HuH-7.5 (cell line): ENCODE results near the gene ATP2A1.
A peak's percentile ranks its signal among the peaks of the same experiment; 100 is the strongest.
"Not testable (repeated sequence)": the region's sequence is repeated elsewhere in the genome, so short reads cannot be mapped to it uniquely, and the experiment has no call there.

Experiments used
- DNase-seq: peaks from one replicate; pipeline ENCODE4 v3.0.0; 2011; ENCODE audit warnings: low spot score

Gene ATP2A1

GRCh38 chr16:28859326-28859725 lies 19.0 kb upstream of the ATP2A1 start:
- DNase-seq = no peak

GRCh38 chr16:28863929-28864793 lies 14.1 kb upstream of the ATP2A1 start:
- DNase-seq = no peak

- DNase-seq = no peak
Observed at GRCh38 chr16:28865001-28865688, 13.1 kb upstream of the ATP2A1 start.

DNA sequence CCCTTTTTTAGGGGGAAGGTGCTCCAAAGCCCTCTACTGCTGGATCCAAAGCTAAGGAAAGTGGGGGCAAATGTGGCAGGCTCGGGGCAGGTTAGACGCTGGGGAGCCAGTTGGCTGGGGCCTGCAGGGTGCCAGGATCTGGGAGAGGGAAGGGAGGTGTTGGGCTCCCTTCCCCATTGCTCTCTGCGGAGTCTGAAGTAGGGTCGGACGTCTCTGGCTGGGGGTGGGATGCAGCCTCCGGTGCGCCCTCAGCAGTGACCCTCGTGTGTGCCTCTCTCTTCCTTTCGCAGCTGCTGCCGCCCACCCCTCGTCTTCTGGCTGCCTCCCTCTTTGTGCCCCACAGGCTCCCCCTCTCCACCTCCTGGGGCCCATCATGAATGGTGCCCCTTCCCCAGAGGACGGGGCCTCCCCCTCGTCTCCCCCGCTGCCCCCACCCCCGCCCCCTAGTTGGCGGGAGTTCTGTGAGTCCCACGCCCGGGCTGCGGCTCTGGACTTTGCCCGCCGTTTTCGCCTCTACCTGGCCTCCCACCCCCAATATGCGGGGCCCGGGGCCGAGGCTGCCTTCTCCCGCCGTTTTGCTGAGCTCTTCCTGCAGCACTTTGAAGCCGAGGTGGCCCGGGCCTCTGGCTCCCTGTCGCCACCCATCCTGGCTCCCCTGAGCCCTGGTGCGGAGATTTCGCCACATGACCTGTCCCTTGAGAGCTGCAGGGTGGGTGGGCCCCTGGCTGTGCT lies 12.4 kb upstream of the ATP2A1 start:
- no peak for DNase-seq

GRCh38 chr16:28866454-28866804 lies 11.9 kb upstream of the ATP2A1 start:
- DNase-seq = no peak

DNA sequence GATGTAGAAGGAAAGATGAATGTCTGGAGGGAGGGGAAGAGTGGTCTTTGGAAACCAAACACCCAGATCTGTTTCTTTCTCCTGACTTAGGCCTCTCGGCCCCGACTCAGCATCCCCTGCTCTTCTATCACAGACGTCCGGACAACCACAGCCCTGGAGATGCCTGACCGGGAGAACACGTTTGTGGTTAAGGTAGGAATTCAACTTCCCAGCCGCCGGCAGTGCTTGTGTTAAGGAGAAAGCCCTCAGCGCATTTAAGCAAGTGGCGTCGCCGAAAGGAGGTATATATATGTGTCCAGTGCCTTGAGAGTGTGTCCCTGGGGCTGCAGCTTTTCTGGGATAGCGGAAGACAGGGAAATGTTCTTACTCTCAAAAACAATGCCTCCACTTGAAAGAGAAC lies 11.0 kb upstream of the ATP2A1 start:
- DNase-seq = no peak

GRCh38 chr16:28867646-28868045 lies 10.6 kb upstream of the ATP2A1 start:
- DNase-seq = not testable (repeated sequence)

DNA sequence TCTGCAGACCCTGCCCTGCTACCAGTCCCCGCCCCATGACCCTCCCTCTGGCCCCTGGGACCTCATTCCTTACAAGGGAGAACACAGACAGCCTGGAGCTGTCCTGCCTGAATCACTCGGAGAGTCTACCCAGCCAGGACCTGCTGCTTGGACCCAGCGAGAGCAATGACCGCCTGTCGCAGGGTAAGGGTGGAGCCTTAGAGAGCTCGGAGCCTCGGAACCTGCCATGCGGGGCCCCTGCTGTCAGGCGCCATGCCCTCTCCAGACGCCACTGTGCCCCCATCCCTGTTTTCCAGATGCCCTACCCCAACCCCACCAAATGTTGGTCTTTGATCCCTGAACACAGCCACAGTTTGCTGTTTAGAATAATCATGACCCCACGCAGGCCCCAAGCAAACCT lies 9.1 kb upstream of the ATP2A1 start:
- no peak for DNase-seq

DNA sequence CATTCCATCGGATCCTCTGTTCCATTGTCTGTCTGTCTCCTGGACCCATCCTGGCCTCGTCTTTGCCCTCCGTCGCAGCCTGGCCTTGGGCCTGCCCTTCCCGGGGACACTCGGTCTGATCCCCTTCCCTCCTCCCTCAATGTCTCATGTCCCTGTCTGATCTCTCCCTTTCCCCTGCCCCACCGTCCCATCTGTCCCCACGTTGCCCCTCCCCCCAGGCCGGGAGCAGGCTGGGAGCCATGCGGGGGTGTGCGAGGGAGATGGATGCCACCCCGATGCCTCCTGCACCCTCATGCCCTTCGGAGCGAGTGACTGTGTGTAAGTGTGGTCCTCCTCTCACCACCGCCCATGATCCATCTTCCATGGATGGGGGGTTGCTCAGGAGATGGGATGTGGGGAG lies 5.3 kb upstream of the ATP2A1 start:
- no peak for DNase-seq

DNA sequence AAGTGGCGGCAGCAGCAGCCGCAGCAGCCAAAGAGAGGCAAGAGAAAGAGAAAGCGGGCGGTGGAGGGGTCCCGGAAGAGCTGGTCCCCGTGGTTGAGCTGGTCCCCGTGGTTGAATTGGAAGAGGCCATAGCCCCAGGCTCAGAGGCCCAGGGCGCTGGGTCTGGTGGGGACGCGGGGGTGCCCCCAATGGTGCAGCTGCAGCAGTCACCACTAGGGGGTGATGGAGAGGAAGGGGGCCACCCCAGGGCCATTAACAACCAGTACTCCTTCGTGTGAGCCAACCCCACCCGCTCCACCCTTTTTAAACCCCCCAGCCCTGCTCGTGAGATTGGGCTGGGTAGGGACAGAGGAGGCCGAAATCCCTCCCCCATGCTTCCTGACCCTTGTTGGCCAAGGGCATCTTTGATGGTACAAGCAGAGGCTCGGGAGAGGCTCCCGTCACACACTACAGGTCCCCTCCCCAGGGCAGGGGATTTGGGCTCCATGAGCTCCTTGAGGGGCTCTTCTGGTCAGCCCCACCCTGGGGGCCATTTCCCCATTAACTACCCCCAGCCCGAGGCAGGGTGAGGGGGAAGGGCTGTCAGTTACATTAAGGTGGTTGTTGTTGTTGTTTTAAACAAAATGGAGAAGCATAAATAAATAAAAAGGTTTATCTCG lies 4.6 kb upstream of the ATP2A1 start:
- peak; percentile 73 for DNase-seq

DNA sequence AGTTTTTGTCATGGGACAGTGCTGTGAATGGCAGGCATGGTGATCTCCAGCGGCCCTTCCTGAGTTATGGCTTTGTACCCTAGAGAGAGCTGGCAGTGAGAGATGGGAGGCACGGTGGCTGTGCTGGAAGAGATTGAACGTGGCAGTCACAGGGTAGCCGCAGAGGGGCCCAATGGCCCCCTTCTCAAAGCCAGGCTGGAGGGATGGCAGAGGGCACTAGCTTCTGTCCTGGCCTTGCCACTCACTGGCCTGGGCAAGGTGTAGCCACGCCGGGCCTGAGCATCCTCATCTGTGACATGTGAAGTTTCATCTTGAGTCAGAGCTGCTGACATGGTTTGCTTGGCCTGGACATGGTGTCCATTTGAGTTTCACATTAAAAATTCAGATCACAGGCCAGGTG lies 3.9 kb upstream of the ATP2A1 start:
- no peak for DNase-seq

GRCh38 chr16:28875134-28876018 lies 2.9 kb upstream of the ATP2A1 start:
- DNase-seq = no peak

DNA sequence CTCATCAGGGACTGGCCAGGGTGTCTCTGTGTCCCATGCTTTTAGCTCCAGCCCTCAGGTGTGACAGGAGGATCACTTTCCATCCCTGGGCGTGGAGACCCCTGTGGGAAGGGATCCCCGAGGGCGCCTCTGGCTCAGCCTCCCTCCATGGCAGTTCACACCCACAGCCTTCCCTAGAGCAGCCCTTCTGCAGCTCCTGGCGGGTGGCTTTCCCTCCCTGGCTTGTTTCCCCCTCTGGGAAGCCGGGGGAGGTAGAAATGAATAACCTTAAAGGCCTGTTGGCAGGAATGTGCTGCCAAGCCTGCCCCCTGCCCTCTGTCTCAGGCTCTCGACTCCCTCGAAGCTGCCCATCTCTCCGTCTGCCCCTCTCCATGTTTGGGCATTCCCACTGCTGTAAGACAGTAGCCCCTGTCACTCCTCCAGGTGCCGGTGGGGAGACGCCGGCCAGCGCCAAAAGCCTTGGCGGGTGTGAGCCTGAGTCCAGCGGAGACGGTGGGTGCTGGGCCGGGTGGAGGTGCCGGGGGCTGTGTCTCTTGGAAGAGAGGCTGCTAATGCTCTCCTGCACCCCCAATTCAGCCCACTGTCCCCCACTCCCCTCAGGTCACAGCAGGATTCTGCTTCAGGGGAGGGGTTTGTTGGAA lies 2.1 kb upstream of the ATP2A1 start:
- no peak for DNase-seq

DNA sequence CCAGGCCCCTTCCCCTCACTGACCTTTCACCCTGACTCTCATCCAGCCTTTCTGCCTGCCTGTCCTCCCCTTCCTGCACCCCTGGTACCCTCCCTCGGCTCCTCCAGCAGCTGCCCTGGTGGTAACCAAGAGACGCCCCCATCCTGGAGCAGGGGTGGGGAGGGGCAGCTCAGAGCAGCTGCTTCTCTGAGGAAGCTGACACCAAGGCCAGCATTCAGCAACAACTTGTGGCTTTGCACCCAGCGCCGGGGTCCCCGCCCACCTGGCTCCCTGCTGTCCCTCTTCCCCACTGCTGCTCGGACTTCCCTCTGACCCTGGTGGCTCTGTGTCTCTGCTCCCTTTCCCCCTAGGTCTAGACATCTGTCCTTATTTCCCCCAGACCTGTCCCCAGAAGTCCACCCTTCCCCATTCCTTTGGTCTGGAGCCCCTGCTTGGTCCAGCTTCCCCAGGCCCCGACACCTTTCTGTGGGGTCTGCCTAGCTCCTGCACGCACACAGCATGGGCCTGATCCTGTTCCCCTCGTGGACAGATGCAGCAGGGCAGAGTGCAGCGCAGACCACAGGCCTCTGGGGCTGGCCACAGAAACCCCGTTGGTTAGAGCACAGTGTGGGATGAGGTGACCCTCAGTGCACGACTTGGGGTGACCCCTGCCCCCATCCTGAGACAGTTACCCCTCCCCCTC lies 1.2 kb upstream of the ATP2A1 start:
- DNase-seq = no peak

- no peak for DNase-seq
Observed at GRCh38 chr16:28877655-28878000, 660 bp upstream of the ATP2A1 start.

GRCh38 chr16:28879261-28879840 lies 1.1 kb downstream of the ATP2A1 start:
- DNase-seq = peak; percentile 40

DNA sequence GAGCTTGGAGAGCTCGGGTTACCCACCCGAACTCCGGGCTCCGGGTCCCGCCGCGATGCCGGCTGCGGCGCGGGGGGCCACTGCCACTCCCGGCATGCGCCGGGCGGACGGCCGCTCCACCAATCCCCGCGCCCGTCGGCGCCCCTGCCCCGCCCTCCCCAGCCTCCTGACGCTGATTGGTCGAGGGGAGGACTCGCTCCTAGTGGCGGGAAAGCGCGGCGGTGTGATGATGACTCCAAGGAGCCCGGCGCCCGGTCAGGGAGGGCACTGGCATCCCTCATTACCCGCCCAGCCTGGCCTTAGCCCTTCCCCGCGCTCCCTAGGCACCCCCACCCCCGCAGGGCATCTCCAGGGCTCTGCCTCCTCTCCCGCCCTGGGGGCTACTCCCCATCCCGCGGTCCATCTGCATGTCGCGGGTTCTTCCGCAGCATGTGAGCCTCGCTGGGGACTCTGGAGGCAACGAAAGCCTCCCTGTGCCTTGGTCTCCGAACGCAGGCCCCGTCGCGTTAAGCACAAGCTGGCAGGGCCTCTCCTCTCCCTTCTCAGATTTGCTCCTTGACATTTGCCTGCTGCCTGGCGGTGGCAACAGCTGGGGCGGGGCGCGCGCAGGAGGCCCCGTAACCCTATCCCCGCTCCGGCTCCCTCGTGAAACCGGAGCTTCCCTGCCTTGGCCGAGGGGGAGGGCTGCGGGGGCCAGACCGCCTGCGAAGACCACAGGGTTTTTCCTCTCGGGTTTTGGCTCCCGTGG lies 1.7 kb downstream of the ATP2A1 start:
- peak; percentile 97 for DNase-seq

GRCh38 chr16:28880589-28880915 lies 2.3 kb downstream of the ATP2A1 start:
- DNase-seq = no peak

- DNase-seq = no peak
Observed at GRCh38 chr16:28880955-28881354, 2.7 kb downstream of the ATP2A1 start.
